Measurements from ENCODE around the gene SCN9A.

- TF ChIP-seq CTCF (IDR thresholded peaks at IDR 0.05; ENCODE audit: insufficient read depth, low read depth, low read length) (no peak), EZH2 (IDR thresholded peaks at IDR 0.05; ENCODE audit: insufficient read depth, low read length) (no peak)
Observed at GRCh38 chr2:166376488-166376828, 714 bp upstream of the SCN9A start.
